SK-N-SH (cell line): ENCODE measurements around the gene EIF3B.

ENCODE experiments used
- CTCF ChIP-seq: fragments of 200-600 bp; sonication (generic); IDR thresholded peaks from 2 replicates; pipeline ENCODE4 v1.6.1; 2017; ENCODE audit warnings: antibody characterized with exemption, mild to moderate bottlenecking, moderate library complexity
- EP300 ChIP-seq, 2 experiments: IDR thresholded peaks; 2 replicates each; pipeline versions ENCODE4 v1.4.0 to v1.6.1; 2012; ENCODE audit warnings: borderline replicate concordance in 1 of 2, low read depth in 1 of 2, low read length in 1 of 2
- EZH2phosphoT487 ChIP-seq: fragments of 200-600 bp; sonication (generic); IDR thresholded peaks from 2 replicates; pipeline ENCODE4 v1.6.1; 2017; ENCODE audit warnings: low read depth, mixed run types, mild to moderate bottlenecking, antibody characterized with exemption, moderate library complexity, borderline replicate concordance
- FOSL2 ChIP-seq: IDR thresholded peaks from 2 replicates; pipeline ENCODE4 v1.4.0; 2012; ENCODE audit warnings: low read depth, mild to moderate bottlenecking, moderate library complexity, borderline replicate concordance
- FOXM1 ChIP-seq: IDR thresholded peaks from 2 replicates; pipeline ENCODE4 v1.4.0; 2012; ENCODE audit warnings: low read depth, mild to moderate bottlenecking
- GABPA ChIP-seq: IDR thresholded peaks from 2 replicates; pipeline ENCODE4 v1.4.0; 2012; ENCODE audit warnings: low read depth, mild to moderate bottlenecking
- NFIC ChIP-seq: IDR thresholded peaks from 2 replicates; pipeline ENCODE4 v1.4.0; 2012; ENCODE audit warnings: borderline replicate concordance
- POLR2AphosphoS5 ChIP-seq: IDR thresholded peaks from 2 replicates; pipeline ENCODE4 v1.6.1; 2012; ENCODE audit warnings: low read depth, low read length
- RCOR1 ChIP-seq: fragments of 150-350 bp; IDR thresholded peaks from 2 replicates; pipeline ENCODE4 v1.6.1; 2017; ENCODE audit warnings: antibody characterized with exemption, low read length
- RFX5 ChIP-seq: IDR thresholded peaks from 2 replicates; pipeline ENCODE4 v1.6.1; 2012; ENCODE audit warnings: mild to moderate bottlenecking, improper control_type of control experiment, low read length
- RXRA ChIP-seq: IDR thresholded peaks from 2 replicates; pipeline ENCODE4 v1.4.0; 2012; ENCODE audit warnings: low read depth, mild to moderate bottlenecking, borderline replicate concordance
- SIN3A ChIP-seq: IDR thresholded peaks from 2 replicates; pipeline ENCODE4 v1.6.1; 2012; ENCODE audit warnings: low read depth, mild to moderate bottlenecking, low read length, moderate library complexity, borderline replicate concordance

- TF ChIP-seq NFIC (no peak), CTCF (no peak), POLR2AphosphoS5 (peak; percentile 95), SIN3A (peak; percentile 93), RCOR1 (no peak), EP300 (IDR thresholded peaks at IDR 0.05; ENCODE audit: borderline replicate concordance in 1 of 2, low read depth in 1 of 2, low read length in 1 of 2) (no peak), FOSL2 (no peak), EZH2phosphoT487 (no peak), GABPA (no peak), RXRA (no peak), FOXM1 (no peak), RFX5 (no peak)
These were observed 766 bp upstream of the EIF3B start for GRCh38 chr7:2353936-2354185.
